Neuronal stem cell (in vitro differentiated cells): Measurements from ENCODE around the gene SOX13.

Experiments
- DNase-seq: peaks from one replicate; pipeline ENCODE4 v3.0.0-alpha.2; 2013; ENCODE audit warnings: low spot score
- H2AFZ ChIP-seq: one replicate; pipeline ENCODE4 v1.6.1; 2013; ENCODE audit warnings: mild to moderate bottlenecking, low read length, inconsistent platforms
- H2AK5ac ChIP-seq: 2 replicates; pipeline ENCODE4 v1.6.1; 2013; ENCODE audit warnings: low read depth, mild to moderate bottlenecking, inconsistent platforms, low read length, moderate library complexity, mixed read lengths
- H2BK120ac ChIP-seq: 2 replicates; pipeline ENCODE4 v1.6.1; 2013; ENCODE audit warnings: low read depth, mild to moderate bottlenecking, inconsistent platforms, low read length, moderate library complexity, mixed read lengths
- H2BK12ac ChIP-seq: one replicate; pipeline ENCODE4 v1.6.1; 2013; ENCODE audit warnings: low read length, inconsistent platforms
- H2BK15ac ChIP-seq: 2 replicates; pipeline ENCODE4 v1.6.1; 2013; ENCODE audit warnings: mild to moderate bottlenecking, low read length, inconsistent platforms, mixed read lengths
- H2BK5ac ChIP-seq: one replicate; pipeline ENCODE4 v1.6.1; 2013; ENCODE audit warnings: inconsistent platforms, mild to moderate bottlenecking, low read length, moderate library complexity
- H3K14ac ChIP-seq: one replicate; pipeline ENCODE4 v1.6.1; 2013; ENCODE audit warnings: low read length, inconsistent platforms
- H3K18ac ChIP-seq: 2 replicates; pipeline ENCODE4 v1.6.1; 2013; ENCODE audit warnings: low read length, inconsistent platforms
- H3K23ac ChIP-seq: 2 replicates; pipeline ENCODE4 v1.6.1; 2013; ENCODE audit warnings: low read depth, mild to moderate bottlenecking, mixed read lengths, low read length, inconsistent platforms; ENCODE audit not compliant: poor library complexity
- H3K27ac ChIP-seq: replicated peaks from 3 replicates; pipeline ENCODE4 v1.5.1; 2013; ENCODE audit warnings: low read length, inconsistent platforms
- H3K27me3 ChIP-seq, 3 experiments: 2 replicates each; pipeline ENCODE4 v1.6.1; 2013; ENCODE audit warnings: low read length in 3 of 3, mild to moderate bottlenecking in 2 of 3, inconsistent platforms in 1 of 3, low read depth in 1 of 3, mixed read lengths in 1 of 3, moderate library complexity in 1 of 3; ENCODE audit not compliant: control insufficient read depth in 3 of 3, insufficient read depth in 3 of 3
- H3K36me3 ChIP-seq, 2 donors: replicated peaks in 1 of 2; 2 replicates each; pipeline ENCODE4 v1.6.1; 2013; ENCODE audit warnings: low read length in 2 of 2; ENCODE audit not compliant: control insufficient read depth in 2 of 2, insufficient read depth in 2 of 2
- H3K4ac ChIP-seq: 2 replicates; pipeline ENCODE4 v1.6.1; 2013; ENCODE audit warnings: inconsistent platforms, mild to moderate bottlenecking, low read length, moderate library complexity
- H3K4me1 ChIP-seq, 2 donors: 1 replicate in 1 of 2; 2 replicates in 1 of 2; pipeline ENCODE4 v1.6.1; 2013; ENCODE audit warnings: low read length in 2 of 2, low read depth in 1 of 2; ENCODE audit not compliant: control insufficient read depth in 2 of 2, insufficient read depth in 1 of 2
- H3K4me2 ChIP-seq: one replicate; pipeline ENCODE4 v1.6.1; 2013; ENCODE audit warnings: mild to moderate bottlenecking, low read length, inconsistent platforms; ENCODE audit not compliant: insufficient read depth, poor library complexity, severe bottlenecking
- H3K4me3 ChIP-seq, 2 donors: 2 replicates each; pipeline ENCODE4 v1.5.1; 2013; ENCODE audit warnings: low read length in 2 of 2, mild to moderate bottlenecking in 2 of 2, inconsistent platforms in 1 of 2, moderate library complexity in 1 of 2
- H3K79me1 ChIP-seq: one replicate; pipeline ENCODE4 v1.6.1; 2013; ENCODE audit warnings: low read depth, mild to moderate bottlenecking, inconsistent platforms, low read length, moderate library complexity
- H3K9ac ChIP-seq: one replicate; pipeline ENCODE4 v1.6.1; 2013; ENCODE audit warnings: mild to moderate bottlenecking, low read depth, low read length, inconsistent platforms; ENCODE audit not compliant: poor library complexity
- H3K9me3 ChIP-seq, 2 donors: replicated peaks in 1 of 2; 2 replicates each; pipeline versions ENCODE3 to v1.6.1; 2013; ENCODE audit warnings: low read length in 2 of 2, mild to moderate bottlenecking in 2 of 2, inconsistent platforms in 1 of 2, low read depth in 1 of 2, mixed read lengths in 1 of 2, moderate library complexity in 1 of 2; ENCODE audit not compliant: control insufficient read depth in 2 of 2, insufficient read depth in 1 of 2
- H4K8ac ChIP-seq: one replicate; pipeline ENCODE4 v1.6.1; 2013; ENCODE audit warnings: low read depth, mild to moderate bottlenecking, inconsistent platforms, low read length, moderate library complexity
- H4K91ac ChIP-seq: one replicate; pipeline ENCODE4 v1.6.1; 2013; ENCODE audit warnings: low read length, low read depth, mild to moderate bottlenecking, inconsistent platforms; ENCODE audit not compliant: poor library complexity
- WGBS, 2 donors: extraction: QIAGEN DNeasy Blood & Tissue Kit; methylation state at CpG; one replicate each; pipeline ENCODE4 v1.1.7; 2013; ENCODE audit warnings: missing lambda C conversion rate in 2 of 2, mixed read lengths in 1 of 2; ENCODE audit not compliant: insufficient read length in 2 of 2, insufficient replicate concordance in 1 of 2; ENCODE audit errors: extremely low coverage in 2 of 2; 5-methylcytosine and 5-hydroxymethylcytosine counted together

The SOX13 gene

DNA sequence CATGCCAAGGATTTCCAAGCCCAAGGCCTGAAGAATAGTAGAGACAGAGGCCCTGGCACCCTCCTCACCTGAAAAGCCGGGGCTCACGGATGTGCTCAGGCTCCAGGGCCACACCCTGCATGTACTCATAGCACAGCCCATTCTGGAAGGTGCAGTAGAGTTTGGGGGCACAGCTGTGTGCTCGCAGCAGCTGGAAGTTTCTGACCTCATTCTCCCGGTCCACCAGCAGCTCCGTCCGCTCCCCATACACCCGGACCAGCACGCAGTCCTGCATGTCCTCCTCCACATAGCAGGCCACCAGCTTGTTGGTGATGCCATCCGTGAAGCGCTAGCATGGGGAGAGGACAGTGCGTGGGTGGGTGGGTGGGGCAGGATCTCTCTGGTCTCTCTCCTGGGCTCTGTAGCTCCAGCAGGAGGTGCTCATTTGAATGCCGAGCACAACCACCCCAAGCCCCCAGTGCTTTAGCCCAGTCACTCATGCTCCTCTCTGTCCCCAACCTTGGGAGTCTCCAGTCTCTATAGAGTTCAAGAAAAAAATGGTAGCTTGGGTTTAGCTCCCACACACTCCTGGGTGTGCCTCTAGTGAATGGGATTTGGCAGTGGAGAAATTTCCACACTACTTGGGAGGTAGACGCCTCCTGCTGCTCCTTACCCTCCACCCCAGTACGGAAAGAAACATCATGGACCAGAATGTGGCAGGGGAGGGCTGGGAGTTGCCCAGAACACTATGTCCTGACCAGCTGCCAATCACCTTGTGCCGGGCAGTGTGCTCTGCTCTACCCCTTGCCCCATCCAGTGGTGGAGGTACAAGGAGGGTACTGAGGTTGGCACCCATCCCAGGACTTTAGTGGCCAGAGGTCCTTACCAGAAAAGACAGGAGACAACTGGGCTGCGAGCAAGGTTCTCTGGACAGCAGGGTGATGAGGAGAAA lies 77.0 kb downstream of the SOX13 start:
- no CpG with 5 or more reads among the region's 16 CpGs for WGBS, 2 donors
- peaks cover 3% of the 10 kb centered on the region for H3K79me1 ChIP-seq
- H3K27me3 ChIP-seq = peaks cover 0 to 24% (median 0%) of the 10 kb centered on the region in 3 experiments
- no peak overlapping the region for H2AFZ ChIP-seq
- H3K4me1 ChIP-seq = peaks cover 14 to 17% of the 10 kb centered on the region in 2 donors
- no peak overlapping the region for H2BK5ac ChIP-seq
- H2BK15ac ChIP-seq = peak overlapping the region; percentile 40
- no peak overlapping the region for H3K23ac ChIP-seq
- no peak overlapping the region for H3K9ac ChIP-seq
- H3K4me3 ChIP-seq = no peak overlapping the region
- no peak overlapping the region for H3K18ac ChIP-seq
- H3K9me3 ChIP-seq = peaks cover 0 to 1% of the 10 kb centered on the region in 2 donors
- no peak for DNase-seq
- H3K4ac ChIP-seq = no peak overlapping the region
- no peak overlapping the region for H4K91ac ChIP-seq
- no peak overlapping the region for H2BK12ac ChIP-seq
- H2BK120ac ChIP-seq = no peak overlapping the region
- no peak overlapping the region for H3K4me2 ChIP-seq
- H3K36me3 ChIP-seq = no peaks in the 10 kb centered on the region
- H3K14ac ChIP-seq = no peak overlapping the region
- no peak overlapping the region for H3K27ac ChIP-seq
- H4K8ac ChIP-seq = no peak overlapping the region
- no peak overlapping the region for H2AK5ac ChIP-seq

DNA sequence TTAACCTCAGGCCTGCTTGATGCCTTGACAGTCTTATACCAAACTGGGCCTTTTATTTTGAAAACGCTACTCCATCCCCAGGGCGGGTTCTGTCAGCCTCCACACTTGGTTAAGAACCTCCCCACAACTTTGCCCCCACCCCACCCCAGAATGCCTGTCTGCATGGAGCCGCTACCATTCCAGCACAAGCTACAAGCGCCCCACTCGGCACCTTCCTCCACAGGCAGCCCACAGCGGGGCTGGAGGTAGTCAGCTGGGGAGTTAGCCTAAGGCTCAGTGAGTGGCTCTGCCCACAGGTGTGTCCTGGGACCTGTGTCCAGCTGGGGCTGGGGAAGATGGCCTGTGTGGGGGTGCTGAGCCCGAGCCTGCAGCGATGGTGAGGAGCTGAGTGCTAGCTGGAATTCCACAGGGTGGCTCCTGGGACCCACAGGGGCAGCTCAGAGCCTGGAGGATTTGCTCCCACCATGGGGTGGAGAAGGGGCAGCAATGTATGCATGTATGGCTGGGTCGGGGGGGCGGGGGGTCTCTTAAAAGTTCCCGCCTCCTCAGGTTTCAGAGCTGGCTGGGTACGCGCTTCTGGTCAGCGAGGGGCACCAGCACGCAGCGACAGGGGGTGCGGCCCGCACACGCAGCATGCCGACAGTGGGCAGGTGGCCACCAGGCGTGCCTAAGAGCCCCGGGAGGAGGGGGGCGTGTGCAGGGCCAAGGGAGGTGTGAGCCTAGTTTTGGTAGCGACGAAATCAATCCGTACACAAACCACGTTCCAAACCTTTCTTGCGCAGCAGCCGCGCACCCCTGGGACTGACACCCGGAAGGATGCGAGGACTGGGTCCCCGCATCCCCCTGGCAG lies 78.0 kb downstream of the SOX13 start:
- Histone ChIP-seq H3K18ac (peak overlapping the region; percentile 92), H3K9ac (peak overlapping the region; percentile 66), H3K4me2 (peak overlapping the region; percentile 94), H3K23ac (peak overlapping the region; percentile 90), H4K91ac (no peak overlapping the region), H4K8ac (no peak overlapping the region), H3K36me3 (no peaks in the 10 kb centered on the region), H3K14ac (no peak overlapping the region), H2BK120ac (peak overlapping the region; percentile 77), H2BK5ac (peak overlapping the region; percentile 41), H2AK5ac (peak overlapping the region; percentile 48), H3K79me1 (peaks cover 3% of the 10 kb centered on the region), H2AFZ (peak overlapping the region; percentile 98), H3K4me3 (peak overlapping the region; percentile 58 to 87), H3K4me1 (peaks cover 14 to 17% of the 10 kb centered on the region in 2 donors), H3K9me3 (peaks cover 0 to 1% of the 10 kb centered on the region in 2 donors), H3K27me3 (peaks cover 0 to 24% (median 4%) of the 10 kb centered on the region in 3 experiments), H2BK15ac (peak overlapping the region; percentile 40), H2BK12ac (peak overlapping the region; percentile 91), H3K4ac (no peak overlapping the region), H3K27ac (no peak overlapping the region)
- no CpG with 5 or more reads among the region's 33 CpGs for WGBS, 2 donors
- DNase-seq = no peak

- no peak within 1 kb of the TSS for H4K91ac ChIP-seq
- H3K36me3 ChIP-seq = no peaks in the 10 kb centered on the region
- peak within 1 kb of the TSS; percentile 77 for H2BK120ac ChIP-seq
- peaks cover 0 to 24% (median 10%) of the 10 kb centered on the region in 3 experiments for H3K27me3 ChIP-seq
- H3K4ac ChIP-seq = peak within 1 kb of the TSS; percentile 4
- peak within 1 kb of the TSS; percentile 98 for H2AFZ ChIP-seq
- peak within 1 kb of the TSS; percentile 94 for H3K9ac ChIP-seq
- peak within 1 kb of the TSS; percentile 48 for H2AK5ac ChIP-seq
- H3K4me2 ChIP-seq = peak within 1 kb of the TSS; percentile 94
- no peak within 1 kb of the TSS for H3K27ac ChIP-seq
- H2BK5ac ChIP-seq = peak within 1 kb of the TSS; percentile 41
- H3K9me3 ChIP-seq = peaks cover 0 to 1% of the 10 kb centered on the region in 2 donors
- no peak within 1 kb of the TSS for H4K8ac ChIP-seq
- peak within 1 kb of the TSS; percentile 34 for H2BK15ac ChIP-seq
- peak; percentile 47 for DNase-seq
- H3K79me1 ChIP-seq = peaks cover 3% of the 10 kb centered on the region
- peak within 1 kb of the TSS; percentile 58 to 87 for H3K4me3 ChIP-seq
- H3K23ac ChIP-seq = peak within 1 kb of the TSS; percentile 98
- H2BK12ac ChIP-seq = peak within 1 kb of the TSS; percentile 95
- peak within 1 kb of the TSS; percentile 97 for H3K18ac ChIP-seq
- H3K14ac ChIP-seq = peak within 1 kb of the TSS; percentile 79
- peaks cover 14 to 17% of the 10 kb centered on the region in 2 donors for H3K4me1 ChIP-seq
- WGBS, 2 donors = no CpG with 5 or more reads among the region's 94 CpGs
Measured at GRCh38 chr1:204151552-204152309, 78.8 kb downstream of the SOX13 start, which contains the start of gene ETNK2. ETNK2 (minus strand) TSS chr1:204152044; CDS start chr1:204151852, 192 bp downstream.
